Neural crest cell (in vitro differentiated cells): ENCODE measurements around the gene DCTPP1. TPM values are rescaled to one million over a fixed set of nuclear protein-coding genes. Genes with fewer than 3 reads are reported as not detected.

Source experiments
- DNase-seq: peaks from one replicate; pipeline ENCODE4 v3.0.0; 2021; ENCODE audit warnings: low read depth, mixed read lengths, low spot score
- H3K27ac Mint-ChIP-seq: one replicate; pipeline ENCODE4 v1.8.0; 2021; ENCODE audit warnings: mild to moderate bottlenecking, mixed read lengths; ENCODE audit not compliant: unreplicated experiment
- H3K27me3 Mint-ChIP-seq: 2 replicates; pipeline ENCODE4 v1.8.0; 2021; ENCODE audit warnings: low read depth, mild to moderate bottlenecking, mixed read lengths
- H3K36me3 Mint-ChIP-seq: 2 replicates; pipeline ENCODE4 v1.8.0; 2021; ENCODE audit warnings: low read depth, mild to moderate bottlenecking, mixed read lengths
- H3K4me1 Mint-ChIP-seq: 2 replicates; pipeline ENCODE4 v1.8.0; 2021; ENCODE audit warnings: mixed read lengths
- H3K4me3 Mint-ChIP-seq: one replicate; pipeline ENCODE4 v1.8.0; 2021; ENCODE audit warnings: mild to moderate bottlenecking, mixed read lengths
- H3K9me3 Mint-ChIP-seq: 2 replicates; pipeline ENCODE4 v1.8.0; 2021; ENCODE audit warnings: mixed read lengths
- total RNA-seq: library from RNA; stranded (reverse); gene quantifications from 2 replicates; pipeline ENCODE4 v1.2.1, GENCODE V29; 2021
- TF ChIP-seq, protein P1 (sequence below): fragments of 200-600 bp; sonication (generic); conservative IDR thresholded peaks from 2 replicates; pipeline ENCODE4 v1.5.0; 2021; ENCODE audit warnings: antibody characterized with exemption, mild to moderate bottlenecking

The DCTPP1 gene
- total RNA-seq, 1 donor from 2014 or later: 94.3 TPM

DNA sequence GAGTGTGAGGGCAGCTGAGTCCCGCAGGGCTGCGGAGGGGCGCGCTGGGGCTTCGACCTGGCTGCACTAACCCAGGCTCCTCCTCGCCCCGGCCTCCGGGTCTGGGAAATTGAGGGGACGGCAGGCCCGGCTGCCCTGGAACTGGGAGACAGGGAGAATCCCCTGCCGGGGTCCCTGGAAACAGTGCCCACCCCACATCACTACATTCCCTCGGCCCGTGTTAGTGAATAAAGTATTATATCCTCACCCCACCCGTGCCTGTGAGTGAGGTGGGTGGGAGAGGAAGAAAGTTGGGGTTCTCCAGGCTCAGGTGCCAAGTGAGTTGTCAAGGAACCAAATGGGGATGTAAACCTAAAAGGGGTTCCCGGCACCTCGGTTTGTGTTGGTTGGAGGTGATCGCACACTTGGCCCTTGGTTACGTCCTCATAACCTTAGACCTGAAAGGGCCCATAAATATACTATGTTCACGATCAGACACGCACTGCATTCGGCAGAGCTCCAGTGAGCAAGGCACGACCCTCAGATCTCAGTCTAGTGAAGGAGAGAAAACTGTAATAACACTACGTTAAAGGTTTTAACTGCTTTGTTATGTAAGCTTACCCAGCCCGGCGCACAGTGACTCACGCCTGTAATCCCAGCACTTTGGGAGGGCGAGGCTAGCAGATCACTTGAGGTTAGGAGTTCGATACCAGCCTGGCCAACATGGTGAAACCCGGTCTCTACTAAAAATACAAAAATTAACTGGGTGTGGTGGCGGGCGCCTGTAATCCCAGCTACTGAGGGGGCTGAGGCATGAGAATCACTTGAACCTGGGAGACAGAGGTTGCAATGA, 11.3 kb downstream of the DCTPP1 start:
- TF ChIP-seq, protein P1, sequence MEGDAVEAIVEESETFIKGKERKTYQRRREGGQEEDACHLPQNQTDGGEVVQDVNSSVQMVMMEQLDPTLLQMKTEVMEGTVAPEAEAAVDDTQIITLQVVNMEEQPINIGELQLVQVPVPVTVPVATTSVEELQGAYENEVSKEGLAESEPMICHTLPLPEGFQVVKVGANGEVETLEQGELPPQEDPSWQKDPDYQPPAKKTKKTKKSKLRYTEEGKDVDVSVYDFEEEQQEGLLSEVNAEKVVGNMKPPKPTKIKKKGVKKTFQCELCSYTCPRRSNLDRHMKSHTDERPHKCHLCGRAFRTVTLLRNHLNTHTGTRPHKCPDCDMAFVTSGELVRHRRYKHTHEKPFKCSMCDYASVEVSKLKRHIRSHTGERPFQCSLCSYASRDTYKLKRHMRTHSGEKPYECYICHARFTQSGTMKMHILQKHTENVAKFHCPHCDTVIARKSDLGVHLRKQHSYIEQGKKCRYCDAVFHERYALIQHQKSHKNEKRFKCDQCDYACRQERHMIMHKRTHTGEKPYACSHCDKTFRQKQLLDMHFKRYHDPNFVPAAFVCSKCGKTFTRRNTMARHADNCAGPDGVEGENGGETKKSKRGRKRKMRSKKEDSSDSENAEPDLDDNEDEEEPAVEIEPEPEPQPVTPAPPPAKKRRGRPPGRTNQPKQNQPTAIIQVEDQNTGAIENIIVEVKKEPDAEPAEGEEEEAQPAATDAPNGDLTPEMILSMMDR: no peak
- H3K27me3 Mint-ChIP-seq: no peaks in the 10 kb centered on the region
- H3K4me1 Mint-ChIP-seq: peaks cover 22% of the 10 kb centered on the region
- DNase-seq: no peak
- H3K9me3 Mint-ChIP-seq: no peaks in the 10 kb centered on the region
- peak overlapping the region; percentile 57 for H3K4me3 Mint-ChIP-seq
- peaks cover 17% of the 10 kb centered on the region for H3K36me3 Mint-ChIP-seq
- no peak overlapping the region for H3K27ac Mint-ChIP-seq

DNA sequence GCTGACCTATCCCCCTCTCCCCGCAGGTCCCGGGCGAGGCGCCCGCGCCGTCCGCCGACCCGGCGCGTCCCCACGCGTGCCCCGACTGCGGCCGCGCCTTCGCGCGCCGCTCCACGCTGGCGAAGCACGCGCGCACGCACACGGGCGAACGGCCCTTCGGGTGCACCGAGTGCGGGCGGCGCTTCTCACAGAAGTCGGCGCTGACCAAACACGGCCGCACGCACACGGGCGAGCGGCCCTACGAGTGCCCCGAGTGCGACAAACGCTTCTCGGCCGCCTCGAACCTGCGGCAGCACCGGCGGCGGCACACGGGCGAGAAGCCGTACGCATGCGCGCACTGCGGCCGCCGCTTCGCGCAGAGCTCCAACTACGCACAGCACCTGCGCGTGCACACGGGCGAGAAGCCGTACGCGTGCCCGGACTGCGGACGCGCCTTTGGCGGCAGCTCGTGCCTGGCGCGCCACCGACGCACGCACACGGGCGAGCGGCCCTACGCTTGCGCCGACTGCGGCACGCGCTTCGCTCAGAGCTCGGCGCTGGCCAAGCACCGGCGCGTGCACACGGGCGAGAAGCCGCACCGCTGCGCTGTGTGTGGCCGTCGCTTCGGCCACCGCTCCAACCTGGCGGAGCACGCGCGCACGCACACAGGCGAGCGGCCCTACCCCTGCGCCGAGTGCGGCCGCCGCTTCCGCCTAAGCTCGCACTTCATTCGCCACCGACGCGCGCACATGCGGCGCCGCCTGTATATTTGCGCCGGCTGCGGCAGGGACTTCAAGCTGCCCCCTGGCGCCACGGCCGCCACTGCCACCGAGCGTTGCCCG, 12.1 kb downstream of the DCTPP1 start:
- TF ChIP-seq, protein P1: peak; percentile 43

GRCh38 chr16:30416624-30417528, 13.0 kb downstream of the DCTPP1 start:
- Mint-ChIP-seq H3K4me1 (peaks cover 25% of the 10 kb centered on the region), H3K27me3 (no peaks in the 10 kb centered on the region), H3K4me3 (peak overlapping the region; percentile 25), H3K9me3 (no peaks in the 10 kb centered on the region), H3K36me3 (peaks cover 15% of the 10 kb centered on the region), H3K27ac (no peak overlapping the region)
- TF ChIP-seq, protein P1: no peak
- DNase-seq: no peak

More for the DNA sequence above, 12.1 kb downstream of the DCTPP1 start:
- Mint-ChIP-seq H3K4me1 (peaks cover 22% of the 10 kb centered on the region), H3K27me3 (no peaks in the 10 kb centered on the region), H3K9me3 (no peaks in the 10 kb centered on the region), H3K4me3 (no peak overlapping the region), H3K36me3 (peaks cover 17% of the 10 kb centered on the region), H3K27ac (no peak overlapping the region)
- DNase-seq: peak; percentile 75

GRCh38 chr16:30416047-30416603, 13.7 kb downstream of the DCTPP1 start:
- Mint-ChIP-seq H3K36me3 (peaks cover 10% of the 10 kb centered on the region), H3K27ac (no peak overlapping the region), H3K9me3 (no peaks in the 10 kb centered on the region), H3K4me3 (peak overlapping the region; percentile 25), H3K27me3 (no peaks in the 10 kb centered on the region), H3K4me1 (peaks cover 26% of the 10 kb centered on the region)
- TF ChIP-seq, protein P1: no peak
- no peak for DNase-seq

DNA sequence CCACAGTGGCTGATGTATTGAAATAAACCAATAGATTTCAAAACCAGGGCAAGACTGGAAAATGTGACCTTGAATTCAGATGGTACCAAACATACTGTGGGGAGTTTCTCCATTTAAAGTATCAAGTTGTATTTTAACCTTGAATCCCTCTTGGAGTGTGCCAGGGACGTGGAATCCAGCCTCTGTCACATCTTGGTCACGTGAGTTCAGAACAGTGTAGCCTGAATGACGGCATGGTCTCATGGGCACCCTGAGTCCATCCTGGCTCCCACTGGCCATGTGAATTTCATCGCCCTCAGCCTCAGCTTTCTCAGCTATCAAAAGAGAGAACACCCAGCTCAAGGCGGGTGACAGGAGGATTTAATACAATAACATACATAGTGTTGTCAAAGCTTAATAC, 15.7 kb downstream of the DCTPP1 start:
- Mint-ChIP-seq H3K4me3 (peak overlapping the region; percentile 38), H3K9me3 (no peaks in the 10 kb centered on the region), H3K27ac (no peak overlapping the region), H3K27me3 (no peaks in the 10 kb centered on the region), H3K4me1 (peaks cover 32% of the 10 kb centered on the region), H3K36me3 (no peaks in the 10 kb centered on the region)
- TF ChIP-seq, protein P1: no peak
- DNase-seq: no peak
